Measurements from ENCODE around the gene SLC37A1.

Gene SLC37A1

DNA sequence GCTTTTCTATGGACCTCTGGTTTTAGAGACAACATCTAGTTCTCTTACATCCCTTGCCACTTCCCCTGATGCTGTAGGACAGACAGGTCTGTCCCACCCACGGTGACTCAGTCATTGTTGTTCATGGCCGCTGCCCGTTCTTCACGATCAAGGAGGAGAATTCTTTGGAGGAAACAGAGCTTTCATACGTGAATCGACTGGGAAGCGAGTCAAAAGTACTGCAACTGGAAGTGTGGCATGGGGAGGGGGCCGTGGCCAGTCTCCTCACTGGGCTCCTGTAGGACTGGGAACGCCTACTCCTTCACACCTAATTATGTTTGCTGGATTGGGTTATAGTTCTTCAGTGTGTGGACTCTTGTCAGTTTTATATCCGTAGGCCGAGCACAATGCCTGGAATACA is 4.4 kb upstream of the SLC37A1 start:
- Mint-ChIP-seq H3K9me3 (ENCODE audit: low read depth) (no peaks in the 10 kb centered on the region), H3K4me3 (no peak overlapping the region), H3K36me3 (no peaks in the 10 kb centered on the region), H3K4me1 (ENCODE audit: low read depth) (peaks cover 15% of the 10 kb centered on the region), H3K27ac (no peak overlapping the region), H3K27me3 (no peaks in the 10 kb centered on the region)

DNA sequence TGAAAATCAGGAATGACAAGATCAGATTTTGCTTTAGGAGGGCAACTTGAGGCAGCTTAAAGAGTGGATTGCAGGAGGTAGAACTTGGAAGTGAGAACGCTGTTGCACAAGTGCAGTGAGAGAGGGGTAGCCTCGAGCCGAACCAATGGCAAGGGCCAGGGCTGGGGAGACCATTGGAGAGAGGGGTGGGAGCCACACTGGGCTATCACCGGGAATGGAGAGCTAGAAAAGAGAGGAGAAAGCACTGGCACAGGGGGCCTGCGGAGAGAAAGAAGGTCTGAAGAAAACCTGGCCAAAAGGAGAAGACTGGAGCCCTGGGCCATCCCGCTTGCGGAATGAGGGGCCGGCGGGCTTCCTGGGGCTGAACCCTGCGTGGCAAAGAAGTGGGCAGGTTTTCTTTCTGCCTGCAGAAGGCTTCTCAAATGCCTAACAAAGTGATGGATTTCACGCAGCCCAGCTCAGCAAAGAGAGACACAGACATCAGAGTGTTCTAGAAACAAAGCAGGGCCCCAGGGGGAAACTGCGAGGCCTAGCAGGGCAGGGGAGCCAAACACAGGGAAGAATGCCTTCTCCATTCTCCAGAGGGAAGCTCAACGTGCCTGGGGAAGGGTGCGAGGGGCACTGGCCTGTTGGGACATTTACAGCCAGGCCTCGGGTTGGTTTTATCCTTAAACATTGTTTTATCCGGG is 1.2 kb upstream of the SLC37A1 start:
- Mint-ChIP-seq H3K4me1 (ENCODE audit: low read depth) (peaks cover 33% of the 10 kb centered on the region), H3K27ac (peak overlapping the region; percentile 41)

DNA sequence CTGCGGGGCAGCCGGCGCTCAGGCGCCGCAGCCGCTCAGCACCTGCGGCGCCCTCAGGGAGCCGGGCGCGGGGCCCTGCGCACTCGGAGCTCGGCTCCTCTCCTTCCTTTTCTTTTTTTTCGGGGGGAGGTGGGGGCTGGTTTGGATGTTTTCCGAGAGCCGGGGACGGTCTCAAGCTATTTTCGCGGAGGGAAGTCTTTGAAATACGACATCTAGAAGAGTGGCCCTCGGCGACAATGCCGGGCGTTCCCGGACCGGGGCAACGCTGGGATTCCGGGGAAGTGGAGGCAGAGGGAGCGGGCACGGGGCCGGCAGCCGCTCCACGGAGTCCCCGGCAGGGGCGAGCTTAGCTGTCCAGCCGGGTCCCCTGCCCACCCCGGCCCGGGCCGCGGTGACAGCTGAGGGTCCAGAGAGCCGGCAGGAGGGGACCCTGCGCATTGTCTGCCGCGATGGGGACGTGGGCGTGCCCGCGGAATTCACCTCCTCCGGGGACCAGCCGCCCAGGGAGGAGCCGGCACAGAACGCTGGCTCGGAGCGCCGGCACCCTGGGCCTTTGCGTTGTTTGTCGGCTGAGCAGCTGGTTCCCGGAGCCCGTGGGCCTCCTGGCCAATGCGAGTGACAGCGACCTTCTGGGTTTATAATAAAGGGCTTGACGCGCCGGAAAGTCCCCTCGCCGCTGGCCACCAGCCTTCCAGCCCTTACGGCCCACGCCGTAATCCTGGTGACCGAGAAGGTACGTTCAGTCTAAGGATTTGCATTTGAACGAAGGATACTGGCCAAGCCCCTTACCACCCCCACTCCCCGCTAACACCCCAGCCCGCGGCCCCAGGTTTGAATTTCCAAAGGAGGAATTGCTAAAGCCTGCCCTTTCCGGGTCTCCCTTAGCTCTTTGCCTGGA is 582 bp downstream of the SLC37A1 start:
- H3K36me3 Mint-ChIP-seq: peaks cover 13% of the 10 kb centered on the region

More for the DNA sequence above, 1.2 kb upstream of the SLC37A1 start:
- Mint-ChIP-seq H3K4me3 (peak overlapping the region; percentile 78), H3K27me3 (no peaks in the 10 kb centered on the region), H3K36me3 (peaks cover 5% of the 10 kb centered on the region), H3K9me3 (ENCODE audit: low read depth) (no peaks in the 10 kb centered on the region)

DNA sequence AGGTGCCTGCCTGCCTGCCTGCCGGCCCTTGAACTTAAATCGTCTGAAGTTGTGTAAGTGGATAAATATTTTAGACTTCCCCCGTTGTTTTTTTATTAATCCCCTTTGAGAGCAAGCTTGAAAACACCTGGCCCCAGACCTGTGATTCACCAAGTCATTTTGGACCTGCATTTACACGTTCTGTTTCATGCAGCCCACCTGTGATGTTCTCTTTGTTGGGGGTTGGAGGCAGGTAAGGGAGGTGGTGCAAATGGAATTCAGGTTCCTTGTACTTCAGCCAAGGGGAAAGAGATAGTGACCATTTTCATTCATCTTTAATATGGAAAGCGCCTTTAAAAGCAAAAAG is 1.2 kb downstream of the SLC37A1 start:
- no peaks in the 10 kb centered on the region for H3K9me3 Mint-ChIP-seq (ENCODE audit: low read depth)
- H3K4me1 Mint-ChIP-seq (ENCODE audit: low read depth): peaks cover 36% of the 10 kb centered on the region
- peak overlapping the region; percentile 18 for H3K27ac Mint-ChIP-seq

More for the DNA sequence above, 582 bp downstream of the SLC37A1 start:
- Mint-ChIP-seq H3K27ac (peak overlapping the region; percentile 18), H3K4me3 (peak overlapping the region; percentile 90), H3K9me3 (ENCODE audit: low read depth) (no peaks in the 10 kb centered on the region), H3K4me1 (ENCODE audit: low read depth) (peaks cover 35% of the 10 kb centered on the region), H3K27me3 (no peaks in the 10 kb centered on the region)

DNA sequence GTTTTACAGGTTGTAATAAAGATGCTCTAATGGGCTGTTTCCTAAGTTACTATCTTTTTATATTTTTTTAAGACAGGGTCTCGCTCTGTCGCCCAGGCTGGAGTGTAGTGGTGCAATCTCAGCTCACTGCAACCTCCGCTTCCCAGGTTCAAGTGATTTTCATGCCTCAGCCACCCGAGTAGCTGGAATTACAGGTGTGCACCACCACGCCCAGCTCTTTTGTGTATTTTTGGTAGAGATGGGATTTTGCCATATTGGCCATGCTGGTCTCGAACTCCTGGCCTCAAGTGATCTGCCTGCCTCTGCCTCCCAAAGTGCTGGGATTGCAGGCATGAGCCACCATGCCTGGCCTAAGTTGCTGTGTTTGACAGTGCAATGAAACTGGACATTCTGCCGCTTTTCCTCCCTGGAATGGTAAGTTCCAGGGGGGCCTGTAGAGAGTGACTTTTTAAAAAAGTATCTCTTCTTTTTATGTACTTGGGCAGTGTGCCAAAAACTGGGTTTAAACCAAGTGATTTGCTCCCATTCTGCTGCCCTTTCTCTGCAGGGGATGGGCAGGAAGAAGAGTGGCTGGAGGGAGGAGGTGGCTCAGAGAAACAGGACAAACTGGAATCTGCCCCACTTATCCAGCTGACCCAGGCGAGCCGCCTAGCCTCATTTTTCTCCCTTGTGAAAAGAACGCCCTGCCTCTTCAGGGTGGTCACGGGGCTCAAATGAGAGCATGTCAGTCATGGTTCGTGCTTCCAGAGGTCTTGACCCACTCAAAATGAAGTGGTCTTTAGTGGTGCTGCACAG is 2.3 kb downstream of the SLC37A1 start:
- Mint-ChIP-seq H3K4me1 (ENCODE audit: low read depth) (peaks cover 39% of the 10 kb centered on the region), H3K27ac (no peak overlapping the region), H3K36me3 (peaks cover 16% of the 10 kb centered on the region), H3K27me3 (no peaks in the 10 kb centered on the region), H3K9me3 (ENCODE audit: low read depth) (no peaks in the 10 kb centered on the region), H3K4me3 (peak overlapping the region; percentile 90)

More for the DNA sequence above, 1.2 kb downstream of the SLC37A1 start:
- Mint-ChIP-seq H3K4me3 (peak overlapping the region; percentile 90), H3K36me3 (peaks cover 15% of the 10 kb centered on the region), H3K27me3 (no peaks in the 10 kb centered on the region)

GRCh38 chr21:42518215-42518614 is 4.6 kb downstream of the SLC37A1 start:
- H3K4me3 Mint-ChIP-seq: no peak overlapping the region
- no peak overlapping the region for H3K27ac Mint-ChIP-seq
- H3K9me3 Mint-ChIP-seq (ENCODE audit: low read depth): no peaks in the 10 kb centered on the region
- H3K4me1 Mint-ChIP-seq (ENCODE audit: low read depth): peaks cover 32% of the 10 kb centered on the region
- no peaks in the 10 kb centered on the region for H3K27me3 Mint-ChIP-seq
- H3K36me3 Mint-ChIP-seq: peaks cover 21% of the 10 kb centered on the region

DNA sequence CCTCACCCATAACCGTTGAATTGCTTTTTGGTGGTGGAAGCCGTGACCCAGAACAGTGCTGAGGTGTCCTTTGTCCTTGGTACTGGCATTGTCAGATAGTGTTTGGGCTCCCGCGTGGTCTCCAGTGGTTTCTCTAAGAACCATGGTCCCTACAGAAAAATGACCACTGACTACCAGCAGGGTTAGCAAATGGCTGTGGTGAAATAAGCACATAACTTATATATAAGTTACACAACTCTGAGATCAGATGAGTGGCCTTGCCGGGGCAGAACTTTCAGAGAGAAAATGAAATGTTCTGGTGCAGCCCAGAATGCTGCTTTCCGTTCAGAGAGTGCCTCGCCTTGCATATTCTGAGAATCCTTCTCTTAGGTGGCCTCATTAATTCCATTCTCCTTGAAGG is 5.0 kb downstream of the SLC37A1 start:
- H3K36me3 Mint-ChIP-seq: peaks cover 21% of the 10 kb centered on the region
- H3K27ac Mint-ChIP-seq: no peak overlapping the region
- peaks cover 32% of the 10 kb centered on the region for H3K4me1 Mint-ChIP-seq (ENCODE audit: low read depth)
- no peaks in the 10 kb centered on the region for H3K27me3 Mint-ChIP-seq
- H3K9me3 Mint-ChIP-seq (ENCODE audit: low read depth): no peaks in the 10 kb centered on the region
- no peak overlapping the region for H3K4me3 Mint-ChIP-seq

DNA sequence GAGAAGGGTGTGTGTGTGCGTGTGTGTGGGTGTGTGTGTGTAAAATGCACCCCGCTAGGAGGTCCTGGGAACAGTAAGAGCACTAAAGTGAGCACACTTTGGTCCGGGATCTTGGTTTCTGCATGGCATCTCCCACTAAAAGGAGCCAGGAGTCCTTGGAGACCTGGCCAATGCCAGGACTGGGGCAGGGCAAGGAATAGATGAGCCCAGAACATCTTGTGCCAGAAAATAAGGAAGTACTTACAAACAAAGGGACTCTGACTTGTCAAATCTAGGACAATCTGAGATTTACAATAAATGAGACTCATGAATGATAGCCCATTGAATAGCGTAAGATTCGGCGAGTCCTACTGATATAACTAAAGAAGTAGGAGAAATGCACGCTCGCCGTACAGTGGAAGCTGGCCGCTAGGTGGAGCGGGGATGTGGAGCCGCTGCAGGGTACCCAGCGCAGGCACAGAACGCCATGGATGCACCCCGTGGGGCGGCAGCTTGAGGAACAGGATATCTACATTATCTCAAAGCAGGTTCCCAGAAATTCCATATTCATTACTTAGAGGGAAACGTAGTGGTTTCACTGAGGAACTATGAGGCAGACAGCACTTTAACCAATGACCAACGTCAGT is 7.1 kb downstream of the SLC37A1 start:
- Mint-ChIP-seq H3K9me3 (ENCODE audit: low read depth) (no peaks in the 10 kb centered on the region), H3K27me3 (no peaks in the 10 kb centered on the region), H3K4me1 (ENCODE audit: low read depth) (peaks cover 39% of the 10 kb centered on the region), H3K27ac (no peak overlapping the region), H3K36me3 (peaks cover 26% of the 10 kb centered on the region), H3K4me3 (no peak overlapping the region)

GRCh38 chr21:42521384-42521783 is 7.7 kb downstream of the SLC37A1 start:
- peaks cover 26% of the 10 kb centered on the region for H3K36me3 Mint-ChIP-seq
- H3K9me3 Mint-ChIP-seq (ENCODE audit: low read depth): no peaks in the 10 kb centered on the region
- no peak overlapping the region for H3K27ac Mint-ChIP-seq
- no peaks in the 10 kb centered on the region for H3K27me3 Mint-ChIP-seq
- peaks cover 42% of the 10 kb centered on the region for H3K4me1 Mint-ChIP-seq (ENCODE audit: low read depth)
- H3K4me3 Mint-ChIP-seq: no peak overlapping the region

DNA sequence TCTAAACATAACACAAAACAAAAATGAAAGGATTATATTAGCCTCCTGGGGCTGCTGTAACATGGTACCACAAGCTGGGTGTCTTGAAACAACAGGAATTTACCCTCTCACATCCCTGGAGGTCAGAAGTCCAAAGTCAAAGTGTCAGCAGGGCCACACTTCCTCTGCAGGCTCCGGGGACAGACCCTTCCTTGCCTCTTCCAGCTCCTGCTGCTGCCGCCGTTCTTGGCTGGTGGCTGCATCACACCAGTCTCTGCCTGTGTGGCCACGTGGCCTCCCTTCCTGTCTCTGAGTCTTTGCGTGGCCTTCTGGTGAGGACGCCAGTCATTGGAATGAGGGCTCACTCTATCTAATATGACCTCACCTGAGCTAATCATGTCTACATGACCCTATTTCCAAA is 8.2 kb downstream of the SLC37A1 start:
- no peaks in the 10 kb centered on the region for H3K27me3 Mint-ChIP-seq
- no peaks in the 10 kb centered on the region for H3K9me3 Mint-ChIP-seq (ENCODE audit: low read depth)
- H3K36me3 Mint-ChIP-seq: peaks cover 28% of the 10 kb centered on the region
- H3K4me1 Mint-ChIP-seq (ENCODE audit: low read depth): peaks cover 40% of the 10 kb centered on the region
- no peak overlapping the region for H3K27ac Mint-ChIP-seq
- H3K4me3 Mint-ChIP-seq: no peak overlapping the region

GRCh38 chr21:42522271-42522670 is 8.6 kb downstream of the SLC37A1 start:
- Mint-ChIP-seq H3K4me3 (no peak overlapping the region), H3K27me3 (no peaks in the 10 kb centered on the region), H3K4me1 (ENCODE audit: low read depth) (peaks cover 39% of the 10 kb centered on the region), H3K36me3 (peaks cover 25% of the 10 kb centered on the region), H3K27ac (no peak overlapping the region), H3K9me3 (ENCODE audit: low read depth) (no peaks in the 10 kb centered on the region)

DNA sequence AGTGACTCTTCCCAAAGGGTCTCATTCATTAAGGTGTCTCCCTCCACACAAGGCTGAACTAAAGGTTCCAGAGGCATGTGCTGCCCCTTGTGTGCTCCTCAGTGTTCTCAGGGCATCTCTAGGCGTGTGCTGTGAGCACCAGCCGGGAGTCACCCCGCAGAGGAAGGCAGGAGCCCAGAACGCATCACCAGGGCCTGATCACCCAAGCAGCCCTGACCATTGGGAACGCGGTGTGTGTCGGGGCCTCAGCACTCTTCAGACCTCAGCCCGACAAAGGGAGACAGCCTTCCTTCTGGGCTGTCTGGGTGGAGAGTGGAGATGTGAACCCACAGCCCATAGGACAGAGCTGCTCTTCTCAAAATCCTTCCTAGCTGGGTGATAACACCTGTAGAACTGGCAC is 9.1 kb downstream of the SLC37A1 start:
- H3K27me3 Mint-ChIP-seq: no peaks in the 10 kb centered on the region
- no peaks in the 10 kb centered on the region for H3K9me3 Mint-ChIP-seq (ENCODE audit: low read depth)
- H3K27ac Mint-ChIP-seq: no peak overlapping the region
- no peak overlapping the region for H3K4me3 Mint-ChIP-seq
- peaks cover 23% of the 10 kb centered on the region for H3K36me3 Mint-ChIP-seq
- peaks cover 42% of the 10 kb centered on the region for H3K4me1 Mint-ChIP-seq (ENCODE audit: low read depth)

- no peak overlapping the region for H3K27ac Mint-ChIP-seq
- H3K4me3 Mint-ChIP-seq: no peak overlapping the region
- H3K27me3 Mint-ChIP-seq: no peaks in the 10 kb centered on the region
- peaks cover 45% of the 10 kb centered on the region for H3K4me1 Mint-ChIP-seq (ENCODE audit: low read depth)
- peaks cover 20% of the 10 kb centered on the region for H3K36me3 Mint-ChIP-seq
- no peaks in the 10 kb centered on the region for H3K9me3 Mint-ChIP-seq (ENCODE audit: low read depth)
These were observed 9.6 kb downstream of the SLC37A1 start for GRCh38 chr21:42523211-42523610.

DNA sequence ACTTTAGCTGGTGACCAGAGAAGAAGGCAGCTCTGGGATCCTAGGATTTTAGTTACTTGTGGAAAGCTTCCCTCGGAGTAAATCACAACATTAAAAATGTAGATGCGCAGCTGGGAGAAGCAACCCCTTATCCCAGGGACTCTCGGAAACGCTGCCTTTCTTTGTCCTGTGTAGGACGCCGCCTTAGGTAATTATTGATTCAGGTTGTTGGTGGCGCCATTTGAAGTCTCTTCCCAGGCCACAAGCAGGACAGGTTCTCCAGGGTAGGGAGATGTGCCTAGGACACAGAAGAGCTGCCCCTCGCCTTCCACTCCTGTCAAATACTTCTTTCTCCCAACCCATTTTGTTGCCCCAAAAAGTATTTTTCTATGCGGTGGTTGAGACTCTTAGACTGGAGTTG is 10.3 kb downstream of the SLC37A1 start:
- H3K36me3 Mint-ChIP-seq: peaks cover 19% of the 10 kb centered on the region
- peaks cover 49% of the 10 kb centered on the region for H3K4me1 Mint-ChIP-seq (ENCODE audit: low read depth)
- no peak overlapping the region for H3K4me3 Mint-ChIP-seq
- no peaks in the 10 kb centered on the region for H3K27me3 Mint-ChIP-seq
- H3K9me3 Mint-ChIP-seq (ENCODE audit: low read depth): no peaks in the 10 kb centered on the region
- H3K27ac Mint-ChIP-seq: no peak overlapping the region

Data from activated naive CD8-positive, alpha-beta T cell (primary cell).